ENCODE results near the gene SMURF1. TPM values are rescaled to one million over a fixed set of nuclear protein-coding genes. Genes with fewer than 3 reads are reported as not detected.

SMURF1 gene
- total RNA-seq, 2 experiments from 2014 or later: 30.0 to 32.4 TPM

- ChIA-PET POLR2A (no interaction called here), CTCF (no interaction called here)
- peaks cover 6% of the 10 kb centered on the region for H3K27me3 Mint-ChIP-seq
- Histone ChIP-seq H3K36me3 (ENCODE audit: insufficient read depth, low read length) (no peaks in the 10 kb centered on the region), H3K27ac (ENCODE audit: low read depth in 1 of 2, low read length in 2 of 2) (no peak overlapping the region), H3K9me3 (ENCODE audit: control insufficient read depth in 1 of 2, insufficient read depth in 1 of 2, low read length in 2 of 2) (no peaks in the 10 kb centered on the region), H3K27me3 (ENCODE audit: control insufficient read depth in 1 of 2, insufficient read depth in 2 of 2, low read length in 2 of 2) (peaks cover 0 to 2% of the 10 kb centered on the region in 2 experiments), H3K4me3 (ENCODE audit: low read length) (no peak overlapping the region), H3K4me1 (ENCODE audit: insufficient read depth, low read length) (no peaks in the 10 kb centered on the region)
- intact Hi-C loops (cut with DNase I, micrococcal nuclease): no loop called here
- ATAC-seq (ENCODE audit: poor library complexity) (no peak), DNase-seq (no peak)
- TF ChIP-seq CTCF (IDR thresholded peaks at IDR 0.05): no peak
- no peaks in the 10 kb centered on the region for H3K9me3 Mint-ChIP-seq
- H3K27ac Mint-ChIP-seq: no peak overlapping the region
- no peaks in the 10 kb centered on the region for H3K4me1 Mint-ChIP-seq (ENCODE audit: low read depth)
- no peaks in the 10 kb centered on the region for H3K36me3 Mint-ChIP-seq (ENCODE audit: low read depth)
- H3K4me3 Mint-ChIP-seq: no peak overlapping the region
Measured at GRCh38 chr7:99171731-99172130, 27.8 kb upstream of the SMURF1 start.

GRCh38 chr7:99170730-99171074 is 26.8 kb upstream of the SMURF1 start:
- H3K9me3 Mint-ChIP-seq: no peaks in the 10 kb centered on the region
- no peak for TF ChIP-seq CTCF (IDR thresholded peaks at IDR 0.05)
- H3K9me3 ChIP-seq (ENCODE audit: control insufficient read depth in 1 of 2, insufficient read depth in 1 of 2, low read length in 2 of 2): no peaks in the 10 kb centered on the region
- H3K4me1 Mint-ChIP-seq (ENCODE audit: low read depth): no peaks in the 10 kb centered on the region
- peaks cover 0 to 2% of the 10 kb centered on the region in 2 experiments for H3K27me3 ChIP-seq (ENCODE audit: control insufficient read depth in 1 of 2, insufficient read depth in 2 of 2, low read length in 2 of 2)
- H3K27me3 Mint-ChIP-seq: peaks cover 6% of the 10 kb centered on the region
- H3K4me3 Mint-ChIP-seq: no peak overlapping the region
- CTCF ChIA-PET: no interaction called here
- POLR2A ChIA-PET: no interaction called here
- DNase-seq (no peak), ATAC-seq (ENCODE audit: poor library complexity) (no peak)
- no peak overlapping the region for H3K4me3 ChIP-seq (ENCODE audit: low read length)
- H3K27ac ChIP-seq (ENCODE audit: low read depth in 1 of 2, low read length in 2 of 2): no peak overlapping the region
- no peaks in the 10 kb centered on the region for H3K36me3 ChIP-seq (ENCODE audit: insufficient read depth, low read length)
- no peak overlapping the region for H3K27ac Mint-ChIP-seq
- no peaks in the 10 kb centered on the region for H3K4me1 ChIP-seq (ENCODE audit: insufficient read depth, low read length)
- intact Hi-C loops (cut with DNase I, micrococcal nuclease): no loop called here
- no peaks in the 10 kb centered on the region for H3K36me3 Mint-ChIP-seq (ENCODE audit: low read depth)

GRCh38 chr7:99170065-99170729 is 26.3 kb upstream of the SMURF1 start:
- intact Hi-C loops (cut with DNase I, micrococcal nuclease): no loop called here
- Histone ChIP-seq H3K27me3 (ENCODE audit: control insufficient read depth in 1 of 2, insufficient read depth in 2 of 2, low read length in 2 of 2) (peaks cover 0 to 4% of the 10 kb centered on the region in 2 experiments), H3K27ac (ENCODE audit: low read depth in 1 of 2, low read length in 2 of 2) (no peak overlapping the region), H3K4me3 (ENCODE audit: low read length) (no peak overlapping the region), H3K36me3 (ENCODE audit: insufficient read depth, low read length) (no peaks in the 10 kb centered on the region), H3K9me3 (ENCODE audit: control insufficient read depth in 1 of 2, insufficient read depth in 1 of 2, low read length in 2 of 2) (no peaks in the 10 kb centered on the region), H3K4me1 (ENCODE audit: insufficient read depth, low read length) (no peaks in the 10 kb centered on the region)
- Mint-ChIP-seq H3K4me3 (no peak overlapping the region), H3K36me3 (ENCODE audit: low read depth) (no peaks in the 10 kb centered on the region), H3K27me3 (peaks cover 6% of the 10 kb centered on the region), H3K27ac (no peak overlapping the region), H3K4me1 (ENCODE audit: low read depth) (no peaks in the 10 kb centered on the region), H3K9me3 (no peaks in the 10 kb centered on the region)
- TF ChIP-seq CTCF (IDR thresholded peaks at IDR 0.05): no peak
- DNase-seq (no peak), ATAC-seq (ENCODE audit: poor library complexity) (no peak)
- POLR2A ChIA-PET: no interaction called here
- CTCF ChIA-PET: no interaction called here

All from CD4-positive, alpha-beta T cell (primary cell).